ENCODE results near the gene BCAR3. TPM values are rescaled to one million over a fixed set of nuclear protein-coding genes. Genes with fewer than 3 reads are reported as not detected.

BCAR3 gene
- total RNA-seq, 2 donors from 2014 or later, result 45.2 to 47.7 TPM

DNA sequence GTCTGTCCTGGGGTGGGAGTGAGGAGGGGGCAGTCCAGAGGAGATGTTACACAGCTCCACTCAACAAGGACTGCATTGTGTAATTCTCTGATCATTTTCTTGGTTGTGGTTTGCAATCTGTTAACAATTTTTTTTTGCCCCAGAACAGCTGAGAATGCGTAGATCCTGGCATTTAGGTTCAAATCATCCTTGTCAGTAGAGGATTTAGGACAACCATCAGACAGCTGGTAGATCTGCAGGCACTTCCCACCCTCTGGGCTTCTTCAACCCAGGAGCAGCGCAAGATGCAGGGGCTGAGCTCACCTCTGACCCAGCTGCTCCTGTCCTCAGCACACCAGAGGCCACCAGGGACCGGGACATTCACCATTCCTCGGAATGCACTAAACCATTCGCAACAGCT lies 13.5 kb downstream of the BCAR3 start:
- H3K4me1 ChIP-seq, result peaks cover 8% of the 10 kb centered on the region
- no peak overlapping the region for H3K4me3 ChIP-seq
- DNase-seq, result no peak
- no peak overlapping the region for H3K9ac ChIP-seq (ENCODE audit: low read depth in 2 of 2, low read length in 2 of 2)
- intact Hi-C loops (cut with DNase I), result no loop called here
- no peak for TF ChIP-seq CTCF (IDR thresholded peaks at IDR 0.05)
- no peaks in the 10 kb centered on the region for H3K36me3 ChIP-seq
- no peaks in the 10 kb centered on the region for H3K9me3 ChIP-seq
- no peak overlapping the region for H3K27ac ChIP-seq
- H3K27me3 ChIP-seq, result no peaks in the 10 kb centered on the region

DNA sequence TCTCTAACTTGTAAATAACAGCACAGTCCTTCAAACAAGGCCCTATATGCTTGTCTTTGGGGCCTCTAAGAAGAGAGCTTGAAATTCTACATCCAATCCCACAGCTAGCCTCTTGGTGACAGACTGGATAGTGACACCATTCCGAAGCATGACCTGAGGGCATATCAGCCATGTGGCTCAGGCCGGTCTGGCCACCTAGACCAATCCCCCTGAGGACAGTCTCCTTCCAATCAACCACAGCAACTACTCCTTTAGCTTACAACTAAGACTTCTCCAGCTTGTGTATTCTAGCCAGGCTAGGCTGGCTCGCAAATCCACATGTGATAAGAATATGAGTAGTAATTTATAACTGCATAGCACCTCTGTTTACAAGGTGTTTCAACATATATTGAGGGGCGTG lies 14.0 kb downstream of the BCAR3 start:
- DNase-seq, result no peak
- intact Hi-C loops (cut with DNase I), result no loop called here
- peaks cover 4% of the 10 kb centered on the region for H3K4me1 ChIP-seq
- H3K27ac ChIP-seq, result no peak overlapping the region
- no peak overlapping the region for H3K9ac ChIP-seq (ENCODE audit: low read depth in 2 of 2, low read length in 2 of 2)
- TF ChIP-seq CTCF (IDR thresholded peaks at IDR 0.05), result no peak
- no peaks in the 10 kb centered on the region for H3K36me3 ChIP-seq
- H3K27me3 ChIP-seq, result no peaks in the 10 kb centered on the region
- H3K4me3 ChIP-seq, result no peak overlapping the region
- H3K9me3 ChIP-seq, result no peaks in the 10 kb centered on the region

DNA sequence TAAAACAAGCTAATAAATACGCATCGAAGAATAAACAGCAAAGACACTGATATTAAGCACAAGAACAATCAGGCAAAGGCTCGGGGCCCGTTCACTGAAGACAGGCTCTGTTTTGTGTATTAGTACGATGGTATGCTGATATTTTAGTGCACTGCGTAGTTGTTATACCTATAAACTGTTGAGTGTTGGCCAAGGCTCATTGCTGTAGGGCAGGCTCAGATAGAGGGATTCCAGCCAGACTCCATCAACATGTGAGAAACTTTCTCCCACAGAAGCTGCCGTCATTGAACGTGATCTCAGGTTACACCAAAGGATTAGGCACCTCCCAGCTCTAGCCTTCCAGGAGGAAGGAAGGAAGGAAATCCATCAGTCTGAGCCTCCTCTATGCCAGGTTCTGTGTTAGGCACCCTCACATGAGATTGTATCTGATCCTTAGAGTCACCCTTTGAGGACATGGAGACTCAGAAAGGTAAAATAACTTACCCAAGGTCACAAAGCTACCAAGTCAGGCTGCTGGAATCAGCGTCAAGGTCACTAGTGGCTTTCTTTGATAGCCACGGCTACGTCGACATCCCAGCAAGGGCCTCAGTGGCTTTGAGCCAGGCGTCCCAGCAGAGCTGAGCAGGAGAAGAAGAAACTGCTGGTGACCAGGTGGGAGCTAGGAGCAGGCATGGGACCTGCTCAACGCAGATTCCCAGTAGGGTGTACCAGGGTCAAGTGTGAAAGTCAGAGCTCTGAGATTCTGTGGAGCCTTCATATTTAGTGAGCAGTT lies 14.8 kb downstream of the BCAR3 start:
- no peak for DNase-seq
- H3K27me3 ChIP-seq, result no peaks in the 10 kb centered on the region
- H3K27ac ChIP-seq, result no peak overlapping the region
- TF ChIP-seq CTCF (IDR thresholded peaks at IDR 0.05), result no peak
- no peaks in the 10 kb centered on the region for H3K9me3 ChIP-seq
- no peaks in the 10 kb centered on the region for H3K4me1 ChIP-seq
- no peaks in the 10 kb centered on the region for H3K36me3 ChIP-seq
- H3K9ac ChIP-seq (ENCODE audit: low read depth in 2 of 2, low read length in 2 of 2), result no peak overlapping the region
- no peak overlapping the region for H3K4me3 ChIP-seq
- intact Hi-C loops (cut with DNase I), result no loop called here

DNA sequence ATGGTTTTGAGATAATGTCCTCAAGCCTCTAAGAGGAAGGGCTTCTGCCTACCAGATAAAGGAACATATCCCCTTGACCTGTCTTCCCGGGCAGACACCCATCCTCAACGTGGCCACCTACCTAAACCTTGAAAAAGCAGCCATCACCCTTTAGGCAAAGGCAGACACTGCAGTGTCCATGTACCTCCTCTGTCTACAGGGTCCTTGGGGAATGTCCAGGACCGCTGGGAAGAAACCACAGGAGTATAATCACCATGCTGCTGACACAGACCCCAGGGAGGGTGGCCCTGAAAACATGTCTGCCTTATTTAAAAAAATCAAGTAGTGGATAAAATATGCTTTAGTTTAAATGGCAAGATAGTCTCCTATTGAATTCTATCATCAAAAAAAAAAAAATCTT lies 16.6 kb downstream of the BCAR3 start:
- Histone ChIP-seq H3K9me3 (no peaks in the 10 kb centered on the region), H3K4me1 (no peaks in the 10 kb centered on the region), H3K27ac (no peak overlapping the region), H3K27me3 (no peaks in the 10 kb centered on the region), H3K36me3 (no peaks in the 10 kb centered on the region), H3K9ac (ENCODE audit: low read depth in 2 of 2, low read length in 2 of 2) (no peak overlapping the region), H3K4me3 (no peak overlapping the region)
- no peak for DNase-seq
- intact Hi-C loops (cut with DNase I), result no loop called here
- TF ChIP-seq CTCF (IDR thresholded peaks at IDR 0.05), result no peak

GRCh38 chr1:93663208-93663614 lies 18.4 kb downstream of the BCAR3 start:
- intact Hi-C loops (cut with DNase I), result no loop called here
- no peak for TF ChIP-seq CTCF (IDR thresholded peaks at IDR 0.05)
- no peak for DNase-seq
- Histone ChIP-seq H3K9ac (ENCODE audit: low read depth in 2 of 2, low read length in 2 of 2) (no peak overlapping the region), H3K27ac (no peak overlapping the region), H3K27me3 (no peaks in the 10 kb centered on the region), H3K36me3 (no peaks in the 10 kb centered on the region), H3K4me1 (no peaks in the 10 kb centered on the region), H3K9me3 (no peaks in the 10 kb centered on the region), H3K4me3 (no peak overlapping the region)
